Osteoblast (primary cell): ENCODE results near the gene ASB3. TPM values are rescaled to one million over a fixed set of nuclear protein-coding genes. Genes with fewer than 3 reads are reported as not detected.

Experiments
- DNase-seq: peaks from one replicate; pipeline ENCODE4 v3.0.0; 2011; ENCODE audit warnings: low spot score, mixed read lengths; ENCODE audit not compliant: insufficient read length; ENCODE audit errors: missing footprints
- H2AFZ ChIP-seq: 2 replicates; pipeline ENCODE4 v1.6.0; 2011; ENCODE audit warnings: mild to moderate bottlenecking, low read length
- H3K27ac ChIP-seq: 2 replicates; pipeline ENCODE4 v1.5.1; 2011; ENCODE audit warnings: mild to moderate bottlenecking, low read depth, low read length, moderate library complexity
- H3K27me3 ChIP-seq: 2 replicates; pipeline ENCODE4 v1.6.0; 2012; ENCODE audit warnings: mild to moderate bottlenecking, control low read depth, inconsistent platforms, low read length, moderate library complexity; ENCODE audit not compliant: insufficient read depth
- H3K36me3 ChIP-seq: 2 replicates; pipeline ENCODE4 v1.5.1; 2011; ENCODE audit warnings: mild to moderate bottlenecking, low read length, control low read depth, moderate library complexity; ENCODE audit not compliant: insufficient read depth
- H3K4me1 ChIP-seq: 2 replicates; pipeline ENCODE4 v1.5.1; 2011; ENCODE audit warnings: mild to moderate bottlenecking, low read length, control low read depth, moderate library complexity; ENCODE audit not compliant: insufficient read depth
- H3K4me2 ChIP-seq: 2 replicates; pipeline ENCODE4 v1.6.0; 2011; ENCODE audit warnings: mild to moderate bottlenecking, low read length; ENCODE audit not compliant: insufficient read depth
- H3K4me3 ChIP-seq: fragments of 200-600 bp; sonication (generic); 3 replicates; pipeline ENCODE4 v1.5.1; 2012; ENCODE audit warnings: mild to moderate bottlenecking, low read length, inconsistent platforms; ENCODE audit not compliant: insufficient read depth
- H3K79me2 ChIP-seq: 2 replicates; pipeline ENCODE4 v1.6.0; 2012; ENCODE audit warnings: mild to moderate bottlenecking, low read length, control low read depth, inconsistent platforms; ENCODE audit not compliant: insufficient read depth
- H3K9me3 ChIP-seq: 2 replicates; pipeline ENCODE4 v1.5.1; 2011; ENCODE audit warnings: low read depth, low read length, control low read depth
- H4K20me1 ChIP-seq: 2 replicates; pipeline ENCODE4 v1.6.0; 2012; ENCODE audit warnings: mild to moderate bottlenecking, low read length, control low read depth; ENCODE audit not compliant: insufficient read depth
- total RNA-seq: library from RNA; depleted of rRNA; stranded (reverse); fragments of >200 nt; gene quantifications from 2 replicates; pipeline ENCODE4 v1.2.3, GENCODE V29; 2012
- TF ChIP-seq, protein P1 (sequence below): IDR thresholded peaks from 2 replicates; pipeline ENCODE4 v1.5.1; 2011; ENCODE audit warnings: mild to moderate bottlenecking, low read depth, low read length, moderate library complexity; ENCODE audit errors: extremely low read depth

Gene ASB3
- total RNA-seq, 1 donor = 21.4 TPM

DNA sequence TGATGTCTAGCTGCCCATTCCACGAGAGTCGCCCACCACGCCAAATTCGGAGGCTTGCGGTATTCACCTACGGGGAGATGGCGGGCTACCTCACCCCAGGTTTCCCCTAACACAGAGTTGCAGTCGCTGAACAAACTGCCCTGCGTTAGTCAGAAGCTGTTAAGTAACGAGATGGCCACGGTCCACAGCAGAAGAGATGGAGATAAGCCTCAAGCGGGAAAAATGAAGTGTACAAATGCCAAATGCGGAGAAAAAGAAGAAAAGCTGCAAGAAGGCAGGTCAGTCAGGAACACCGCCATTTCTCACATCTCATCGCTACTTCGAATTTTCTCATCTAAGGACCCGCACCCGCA, 425 bp downstream of the ASB3 start:
- H2AFZ ChIP-seq = peak overlapping the region; percentile 86
- peak; percentile 72 for DNase-seq
- TF ChIP-seq, protein P1, sequence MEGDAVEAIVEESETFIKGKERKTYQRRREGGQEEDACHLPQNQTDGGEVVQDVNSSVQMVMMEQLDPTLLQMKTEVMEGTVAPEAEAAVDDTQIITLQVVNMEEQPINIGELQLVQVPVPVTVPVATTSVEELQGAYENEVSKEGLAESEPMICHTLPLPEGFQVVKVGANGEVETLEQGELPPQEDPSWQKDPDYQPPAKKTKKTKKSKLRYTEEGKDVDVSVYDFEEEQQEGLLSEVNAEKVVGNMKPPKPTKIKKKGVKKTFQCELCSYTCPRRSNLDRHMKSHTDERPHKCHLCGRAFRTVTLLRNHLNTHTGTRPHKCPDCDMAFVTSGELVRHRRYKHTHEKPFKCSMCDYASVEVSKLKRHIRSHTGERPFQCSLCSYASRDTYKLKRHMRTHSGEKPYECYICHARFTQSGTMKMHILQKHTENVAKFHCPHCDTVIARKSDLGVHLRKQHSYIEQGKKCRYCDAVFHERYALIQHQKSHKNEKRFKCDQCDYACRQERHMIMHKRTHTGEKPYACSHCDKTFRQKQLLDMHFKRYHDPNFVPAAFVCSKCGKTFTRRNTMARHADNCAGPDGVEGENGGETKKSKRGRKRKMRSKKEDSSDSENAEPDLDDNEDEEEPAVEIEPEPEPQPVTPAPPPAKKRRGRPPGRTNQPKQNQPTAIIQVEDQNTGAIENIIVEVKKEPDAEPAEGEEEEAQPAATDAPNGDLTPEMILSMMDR = no peak
- H3K9me3 ChIP-seq = no peaks in the 10 kb centered on the region
- peaks cover 99% of the 10 kb centered on the region for H3K79me2 ChIP-seq
- H3K4me1 ChIP-seq = peaks cover 22% of the 10 kb centered on the region
- H3K27me3 ChIP-seq = no peaks in the 10 kb centered on the region
- H3K4me3 ChIP-seq = peak overlapping the region; percentile 76
- H3K27ac ChIP-seq = peak overlapping the region; percentile 69
- H4K20me1 ChIP-seq = peaks cover 4% of the 10 kb centered on the region
- no peaks in the 10 kb centered on the region for H3K36me3 ChIP-seq
- H3K4me2 ChIP-seq = peak overlapping the region; percentile 86

DNA sequence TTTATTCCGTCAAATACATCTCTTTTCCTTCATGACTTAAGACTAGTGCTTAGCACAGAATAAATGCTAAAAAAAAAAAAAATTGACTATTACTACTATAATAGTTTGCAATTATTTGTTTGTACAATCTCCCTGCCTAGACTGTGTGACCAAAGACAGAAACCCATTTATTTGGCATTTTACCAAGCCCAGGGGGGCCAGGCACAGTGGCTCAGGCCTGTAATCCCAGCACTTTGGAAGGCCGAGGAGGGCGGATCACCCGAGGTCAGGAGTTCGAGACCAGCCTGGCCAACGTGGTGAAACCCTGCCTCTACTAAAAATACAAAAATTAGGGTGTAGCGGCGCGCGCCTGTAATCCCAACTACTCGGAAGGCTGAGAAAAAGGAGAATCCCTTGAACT, 1.4 kb downstream of the ASB3 start:
- H2AFZ ChIP-seq = no peak overlapping the region
- H3K4me1 ChIP-seq = peaks cover 22% of the 10 kb centered on the region
- peaks cover 99% of the 10 kb centered on the region for H3K79me2 ChIP-seq
- H3K27me3 ChIP-seq = no peaks in the 10 kb centered on the region
- peak overlapping the region; percentile 86 for H3K4me2 ChIP-seq
- H3K36me3 ChIP-seq = no peaks in the 10 kb centered on the region
- no peaks in the 10 kb centered on the region for H4K20me1 ChIP-seq
- TF ChIP-seq, protein P1 = no peak
- DNase-seq = no peak
- H3K27ac ChIP-seq = peak overlapping the region; percentile 69
- peak overlapping the region; percentile 76 for H3K4me3 ChIP-seq
- no peaks in the 10 kb centered on the region for H3K9me3 ChIP-seq

DNA sequence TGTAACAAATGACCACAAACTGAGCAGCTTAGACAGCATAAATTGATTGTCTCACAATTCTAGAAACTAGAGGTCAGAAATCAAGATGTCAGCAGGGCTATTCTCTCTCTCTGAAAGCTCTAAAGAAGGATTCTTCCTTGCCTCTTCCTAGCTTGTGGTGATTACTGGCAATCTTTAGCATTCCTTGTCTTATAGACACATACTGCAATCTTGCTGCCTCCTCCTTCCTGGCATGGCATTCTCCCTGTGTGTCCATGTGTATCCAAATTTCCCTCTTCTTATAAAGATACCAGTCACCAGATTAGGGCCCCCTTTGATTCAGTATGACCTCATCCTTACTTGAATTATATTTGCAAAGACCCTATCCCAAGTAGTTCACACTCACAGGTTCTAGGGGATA, 2.3 kb downstream of the ASB3 start:
- Histone ChIP-seq H3K27ac (no peak overlapping the region), H3K36me3 (no peaks in the 10 kb centered on the region), H2AFZ (peak overlapping the region; percentile 36), H3K9me3 (no peaks in the 10 kb centered on the region), H3K4me3 (no peak overlapping the region), H3K79me2 (peaks cover 99% of the 10 kb centered on the region), H3K27me3 (no peaks in the 10 kb centered on the region), H3K4me2 (peak overlapping the region; percentile 86), H4K20me1 (no peaks in the 10 kb centered on the region), H3K4me1 (peaks cover 22% of the 10 kb centered on the region)
- DNase-seq = no peak
- TF ChIP-seq, protein P1 = no peak

DNA sequence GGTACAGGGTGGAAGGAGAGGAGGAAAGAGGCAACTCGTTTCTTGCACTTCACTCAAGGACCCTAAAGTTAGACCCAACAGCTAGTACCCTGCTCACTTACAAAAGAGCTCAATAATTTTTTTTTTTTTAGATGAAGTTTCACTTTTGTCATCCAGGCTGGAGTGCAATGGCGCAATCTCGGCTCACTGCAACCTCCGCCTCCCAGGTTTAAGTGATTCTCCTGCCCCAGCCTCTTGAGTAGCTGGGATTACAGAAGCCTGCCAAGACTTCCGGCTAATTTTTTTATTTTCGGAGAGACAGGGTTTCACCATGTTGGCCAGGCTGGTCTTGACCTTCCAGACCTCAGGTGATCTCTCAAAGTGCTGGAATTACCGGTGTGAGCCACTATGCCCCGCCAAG, 4.1 kb downstream of the ASB3 start:
- no peak for DNase-seq
- Histone ChIP-seq H3K27ac (no peak overlapping the region), H3K4me2 (peak overlapping the region; percentile 37)

More for the DNA sequence above, 4.1 kb downstream of the ASB3 start:
- TF ChIP-seq, protein P1 = no peak
- peaks cover 15% of the 10 kb centered on the region for H3K4me1 ChIP-seq
- H4K20me1 ChIP-seq = no peaks in the 10 kb centered on the region
- no peaks in the 10 kb centered on the region for H3K27me3 ChIP-seq
- H3K79me2 ChIP-seq = peaks cover 94% of the 10 kb centered on the region
- H3K4me3 ChIP-seq = no peak overlapping the region
- H3K9me3 ChIP-seq = no peaks in the 10 kb centered on the region
- no peaks in the 10 kb centered on the region for H3K36me3 ChIP-seq
- H2AFZ ChIP-seq = no peak overlapping the region
